HEK293 (cell line): ENCODE results near the gene AFF3.

ENCODE experiments used
- BCL6B ChIP-seq: fragments of 450-650 bp; formaldehyde crosslinking; IDR thresholded peaks from 2 replicates; pipeline ENCODE4 v1.5.1; 2017; ENCODE audit warnings: missing biosample characterization, missing genetic modification characterization
- CTCF ChIP-seq: fragments of 450-650 bp; formaldehyde crosslinking; IDR thresholded peaks from 2 replicates; pipeline ENCODE4 v1.5.1; 2016; ENCODE audit warnings: missing biosample characterization, missing genetic modification characterization
- INSM2 ChIP-seq: fragments of 450-650 bp; formaldehyde crosslinking; IDR thresholded peaks from 2 replicates; pipeline ENCODE4 v1.5.1; 2016; ENCODE audit warnings: missing biosample characterization, missing genetic modification characterization
- KLF10 ChIP-seq: fragments of 450-650 bp; IDR thresholded peaks from 2 replicates; pipeline ENCODE4 v1.5.1; 2018; ENCODE audit warnings: missing biosample characterization, mild to moderate bottlenecking, missing genetic modification characterization
- KLF16 ChIP-seq: fragments of 450-650 bp; formaldehyde crosslinking; IDR thresholded peaks from 2 replicates; pipeline ENCODE4 v1.5.1; 2017; ENCODE audit warnings: missing biosample characterization, missing genetic modification characterization
- ZBTB1 ChIP-seq: fragments of 450-650 bp; formaldehyde crosslinking; IDR thresholded peaks from 2 replicates; pipeline ENCODE4 v1.5.1; 2016; ENCODE audit warnings: missing biosample characterization, missing genetic modification characterization
- ZNF121 ChIP-seq: fragments of 450-650 bp; formaldehyde crosslinking; IDR thresholded peaks from 2 replicates; pipeline ENCODE4 v1.5.1; 2016; ENCODE audit warnings: missing biosample characterization, missing genetic modification characterization
- ZNF18 ChIP-seq: fragments of 450-650 bp; formaldehyde crosslinking; IDR thresholded peaks from 2 replicates; pipeline ENCODE4 v1.5.1; 2016; ENCODE audit warnings: missing biosample characterization, missing genetic modification characterization
- ZNF202 ChIP-seq: fragments of 450-650 bp; formaldehyde crosslinking; IDR thresholded peaks from 2 replicates; pipeline ENCODE4 v1.5.1; 2016; ENCODE audit warnings: missing biosample characterization, missing genetic modification characterization, borderline replicate concordance
- ZNF596 ChIP-seq: fragments of 450-650 bp; IDR thresholded peaks from 2 replicates; pipeline ENCODE4 v1.5.0; 2018; ENCODE audit warnings: missing biosample characterization, mild to moderate bottlenecking, missing genetic modification characterization, moderate library complexity
- ZNF654 ChIP-seq: fragments of 450-650 bp; formaldehyde crosslinking; IDR thresholded peaks from 2 replicates; pipeline ENCODE4 v1.5.1; 2016; ENCODE audit warnings: low read depth, missing biosample characterization, missing genetic modification characterization

- TF ChIP-seq CTCF (tag by site-specific recombination) (no peak), ZNF18 (tag by site-specific recombination) (no peak), ZNF654 (tag by site-specific recombination) (no peak), INSM2 (tag by site-specific recombination) (no peak), ZNF202 (tag by site-specific recombination) (no peak), ZBTB1 (tag by site-specific recombination) (no peak), KLF16 (tag by site-specific recombination) (no peak), BCL6B (tag by site-specific recombination) (no peak), ZNF596 (no peak), KLF10 (tag by site-specific recombination) (no peak), ZNF121 (tag by site-specific recombination) (no peak)
Measured at GRCh38 chr2:99670768-99671734, 471.3 kb downstream of the AFF3 start.
